ENCODE results near the gene APBB2. TPM values are rescaled to one million over a fixed set of nuclear protein-coding genes. Genes with fewer than 3 reads are reported as not detected.
"Not testable (repeated sequence)": the region's sequence is repeated elsewhere in the genome, so short reads cannot be mapped to it uniquely, and the experiment has no call there.

The APBB2 gene
- total and polyA plus RNA-seq, 11 donors = 8.6 to 39.1 (median 26.7) TPM

DNA sequence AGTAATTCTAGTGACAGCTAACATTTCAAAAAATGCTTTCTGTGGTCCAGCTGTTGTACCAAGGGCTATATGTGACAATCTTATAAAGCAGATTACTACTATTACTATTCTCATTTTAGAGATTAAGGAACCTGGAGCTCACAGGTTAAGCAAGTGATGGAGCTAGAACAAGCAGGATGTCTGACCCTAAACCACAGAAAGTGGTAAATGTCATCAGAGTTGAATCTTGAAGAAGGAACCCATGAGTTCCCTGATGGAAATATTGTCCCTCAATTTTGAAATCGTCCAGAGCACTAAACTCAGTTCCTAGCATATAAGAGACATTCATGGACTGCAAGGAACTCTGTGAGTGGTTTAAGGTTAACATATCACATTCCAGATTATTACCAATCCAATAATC lies 214.0 kb downstream of the APBB2 start:
- no peak for DNase-seq
- 71 to 88% (median 82%) methylated on average over 1 of the region's 1 CpG for WGBS, 4 donors
- Histone ChIP-seq H3K4me3 (no peak overlapping the region), H3K36me3 (peaks cover 0 to 5% (median 0%) of the 10 kb centered on the region in 9 donors), H3K4me1 (peaks cover 0 to 11% (median 2%) of the 10 kb centered on the region in 12 donors), H3K9me3 (no peaks in the 10 kb centered on the region), H3K27me3 (no peaks in the 10 kb centered on the region), H3K27ac (no peak overlapping the region)
- no peak for TF ChIP-seq POLR2A (IDR thresholded peaks at IDR 0.05)
- TF ChIP-seq, protein P1, sequence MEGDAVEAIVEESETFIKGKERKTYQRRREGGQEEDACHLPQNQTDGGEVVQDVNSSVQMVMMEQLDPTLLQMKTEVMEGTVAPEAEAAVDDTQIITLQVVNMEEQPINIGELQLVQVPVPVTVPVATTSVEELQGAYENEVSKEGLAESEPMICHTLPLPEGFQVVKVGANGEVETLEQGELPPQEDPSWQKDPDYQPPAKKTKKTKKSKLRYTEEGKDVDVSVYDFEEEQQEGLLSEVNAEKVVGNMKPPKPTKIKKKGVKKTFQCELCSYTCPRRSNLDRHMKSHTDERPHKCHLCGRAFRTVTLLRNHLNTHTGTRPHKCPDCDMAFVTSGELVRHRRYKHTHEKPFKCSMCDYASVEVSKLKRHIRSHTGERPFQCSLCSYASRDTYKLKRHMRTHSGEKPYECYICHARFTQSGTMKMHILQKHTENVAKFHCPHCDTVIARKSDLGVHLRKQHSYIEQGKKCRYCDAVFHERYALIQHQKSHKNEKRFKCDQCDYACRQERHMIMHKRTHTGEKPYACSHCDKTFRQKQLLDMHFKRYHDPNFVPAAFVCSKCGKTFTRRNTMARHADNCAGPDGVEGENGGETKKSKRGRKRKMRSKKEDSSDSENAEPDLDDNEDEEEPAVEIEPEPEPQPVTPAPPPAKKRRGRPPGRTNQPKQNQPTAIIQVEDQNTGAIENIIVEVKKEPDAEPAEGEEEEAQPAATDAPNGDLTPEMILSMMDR (IDR thresholded peaks at IDR 0.05) = no peak
- intact Hi-C loops (cut with DNase I) = no loop called here
- ATAC-seq = no peak

DNA sequence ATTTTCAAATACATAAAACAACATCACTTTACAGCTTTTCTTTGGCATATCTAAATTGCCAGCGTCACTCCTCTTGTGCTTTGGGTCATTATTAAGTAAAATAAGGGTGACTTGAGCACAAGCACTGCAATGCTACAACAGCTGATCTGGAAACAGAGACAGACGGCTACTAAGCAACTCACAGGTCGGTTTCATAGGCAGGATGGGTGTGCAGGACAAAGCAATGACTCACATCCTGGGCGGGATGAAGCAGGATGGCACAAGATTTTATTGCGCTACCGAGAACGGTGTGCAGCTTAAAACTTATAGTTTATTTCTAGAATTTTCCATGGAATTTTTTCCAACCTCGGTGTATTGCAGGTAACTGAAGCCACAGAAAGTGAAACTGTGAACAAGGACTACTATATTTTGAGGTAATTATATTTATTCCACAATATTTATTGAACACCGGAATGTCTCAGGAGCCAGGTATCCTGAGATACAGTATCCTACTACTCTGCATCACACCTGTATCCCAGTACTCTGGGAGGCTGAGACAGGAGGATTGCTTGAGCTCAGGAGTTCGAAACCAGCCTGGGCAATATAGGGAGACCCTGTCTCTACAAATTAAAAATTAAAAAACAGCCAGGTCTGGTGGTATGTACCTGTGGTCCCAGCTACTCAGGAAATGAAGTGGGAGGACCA lies 215.5 kb downstream of the APBB2 start:
- DNase-seq (peak in 4 of 5 donors; percentile 32 to 47 (median 46)), ATAC-seq (peak in 3 of 4 donors; percentile 75 to 94 (median 80))
- Histone ChIP-seq H3K9me3 (no peaks in the 10 kb centered on the region), H3K4me3 (peak overlapping the region in 9 of 12 donors; percentile 6 to 42 (median 26)), H3K4me1 (peaks cover 0 to 12% (median 4%) of the 10 kb centered on the region in 12 donors), H3K36me3 (peaks cover 0 to 5% (median 0%) of the 10 kb centered on the region in 9 donors), H3K27ac (peak overlapping the region in 9 of 12 donors; percentile 32 to 73 (median 54)), H3K27me3 (no peaks in the 10 kb centered on the region)
- intact Hi-C loops (cut with DNase I) = no loop called here
- TF ChIP-seq, protein P1 (IDR thresholded peaks at IDR 0.05) = no peak
- no peak for TF ChIP-seq POLR2A (IDR thresholded peaks at IDR 0.05)
- 69 to 82% (median 73%) methylated on average over 10 of the region's 10 CpGs for WGBS, 4 donors

DNA sequence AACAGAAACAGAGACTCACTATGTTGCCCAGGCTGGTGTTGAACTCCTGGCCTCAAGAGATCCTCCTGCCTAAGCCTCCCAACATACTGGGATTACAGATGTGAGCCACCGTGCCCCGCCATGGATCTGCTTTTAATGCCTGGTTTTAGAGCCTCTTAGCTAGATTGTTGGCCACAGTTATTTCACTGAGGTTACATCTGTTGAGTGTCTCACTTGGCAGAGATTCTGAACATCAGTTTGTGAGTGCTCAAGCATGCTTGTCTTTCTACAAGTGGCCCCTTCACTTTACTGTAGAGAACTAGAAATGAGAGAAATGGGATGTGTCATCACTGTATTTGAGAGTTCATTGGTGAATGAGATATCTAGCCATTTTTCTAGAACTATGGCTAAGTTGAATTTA lies 218.5 kb downstream of the APBB2 start:
- Histone ChIP-seq H3K4me1 (peaks cover 0 to 30% (median 12%) of the 10 kb centered on the region in 12 donors), H3K9me3 (no peaks in the 10 kb centered on the region), H3K27ac (no peak overlapping the region), H3K4me3 (no peak overlapping the region), H3K27me3 (no peaks in the 10 kb centered on the region), H3K36me3 (peaks cover 0 to 5% (median 0%) of the 10 kb centered on the region in 9 donors)
- intact Hi-C loops (cut with DNase I) = no loop called here
- ATAC-seq (no peak), DNase-seq (no peak)
- TF ChIP-seq, protein P1 (IDR thresholded peaks at IDR 0.05) = no peak
- no peak for TF ChIP-seq POLR2A (IDR thresholded peaks at IDR 0.05)
- WGBS, 4 donors = 89 to 100% (median 94%) methylated on average over 2 of the region's 2 CpGs

DNA sequence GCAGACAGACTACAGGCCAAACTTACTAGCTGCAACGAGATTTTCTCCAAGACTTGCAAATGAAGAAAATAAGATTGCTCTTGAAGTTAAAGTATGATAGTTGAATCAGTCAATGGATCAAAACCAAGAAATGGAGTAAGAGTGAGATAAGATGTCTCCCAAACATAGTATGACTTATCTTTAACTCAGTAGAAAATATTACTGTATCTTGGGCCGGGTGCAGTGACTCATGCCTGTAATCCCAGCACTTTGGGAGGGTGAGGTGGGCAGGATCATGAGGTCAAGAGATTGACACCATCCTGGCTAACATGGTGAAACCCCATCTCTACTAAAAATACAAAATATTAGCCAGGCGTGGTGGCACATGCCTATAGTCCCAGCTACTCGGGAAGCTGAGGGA lies 220.0 kb downstream of the APBB2 start:
- ATAC-seq; intact Hi-C loops (cut with DNase I); H3K4me3 ChIP-seq; H3K36me3 ChIP-seq; DNase-seq; H3K9me3 ChIP-seq; H3K27ac ChIP-seq; H3K27me3 ChIP-seq: not testable (repeated sequence)
- WGBS, 4 donors = 84 to 88% (median 85%) methylated on average over 4 of the region's 4 CpGs
- peaks cover 0 to 36% (median 12%) of the 10 kb centered on the region in 12 donors for H3K4me1 ChIP-seq

DNA sequence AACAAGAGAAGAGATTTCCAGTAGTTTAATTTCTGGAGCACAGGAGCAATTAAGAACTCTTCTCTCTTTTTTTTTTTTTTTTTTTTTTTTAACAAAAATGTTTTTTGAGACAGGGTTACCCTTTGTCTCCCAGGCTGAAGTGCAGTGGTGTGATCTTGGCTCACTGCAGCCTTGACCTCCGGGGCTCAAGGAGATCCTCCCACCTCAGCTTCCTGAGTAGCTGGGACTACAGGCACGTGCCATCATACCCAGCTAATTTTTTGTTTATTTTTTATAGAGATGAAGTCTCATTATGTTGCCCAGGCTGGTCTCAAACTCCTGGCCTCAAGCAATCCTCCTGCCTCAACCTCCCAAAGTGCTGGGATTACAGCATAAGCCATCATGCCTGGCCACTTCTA lies 221.0 kb downstream of the APBB2 start:
- intact Hi-C loops (cut with DNase I); H3K9me3 ChIP-seq; H3K4me3 ChIP-seq; ATAC-seq; DNase-seq; H3K27me3 ChIP-seq; H3K36me3 ChIP-seq: not testable (repeated sequence)
- peaks cover 0 to 36% (median 12%) of the 10 kb centered on the region in 12 donors for H3K4me1 ChIP-seq
- WGBS, 4 donors = 46 to 67% (median 47%) methylated on average over 2 of the region's 2 CpGs
- peak overlapping the region in 4 of 12 donors; percentile 8 to 47 (median 18) for H3K27ac ChIP-seq

Data from heart left ventricle (tissue), 16 donors.